Measurements from ENCODE around the gene DDX31.
"Not testable (repeated sequence)": the region's sequence is repeated elsewhere in the genome, so short reads cannot be mapped to it uniquely, and the experiment has no call there.

DDX31 gene

GRCh38 chr9:132669698-132670456 lies at the start of gene DDX31:
Gene DDX31, minus strand, starts transcription at chr9:132669983. Its CDS starts 49 bp downstream, at chr9:132669934.
- DNase-seq (ENCODE audit: low spot score) = peak; percentile 89

GRCh38 chr9:132718381-132718928 lies 48.7 kb upstream of the DDX31 start:
- DNase-seq (ENCODE audit: low spot score) = not testable (repeated sequence)

GRCh38 chr9:132717326-132717945 lies 47.7 kb upstream of the DDX31 start:
- DNase-seq (ENCODE audit: low spot score) = no peak

GRCh38 chr9:132716007-132716406 lies 46.2 kb upstream of the DDX31 start:
- DNase-seq (ENCODE audit: low spot score) = no peak

GRCh38 chr9:132712753-132713152 lies 43.0 kb upstream of the DDX31 start:
- no peak for DNase-seq (ENCODE audit: low spot score)

- no peak for DNase-seq (ENCODE audit: low spot score)
Observed at GRCh38 chr9:132711846-132712245, 42.1 kb upstream of the DDX31 start.

- not testable (repeated sequence) for DNase-seq (ENCODE audit: low spot score)
Observed at GRCh38 chr9:132711152-132711551, 41.4 kb upstream of the DDX31 start.

- no peak for DNase-seq (ENCODE audit: low spot score)
Observed at GRCh38 chr9:132710333-132710732, 40.5 kb upstream of the DDX31 start.

GRCh38 chr9:132708769-132709430 lies 39.1 kb upstream of the DDX31 start:
- DNase-seq (ENCODE audit: low spot score) = no peak

GRCh38 chr9:132708239-132708638 lies 38.5 kb upstream of the DDX31 start:
- no peak for DNase-seq (ENCODE audit: low spot score)

- no peak for DNase-seq (ENCODE audit: low spot score)
Observed at GRCh38 chr9:132703336-132703735, 33.6 kb upstream of the DDX31 start.

GRCh38 chr9:132702254-132702653 lies 32.5 kb upstream of the DDX31 start:
- no peak for DNase-seq (ENCODE audit: low spot score)

GRCh38 chr9:132699956-132700355 lies 30.2 kb upstream of the DDX31 start:
- no peak for DNase-seq (ENCODE audit: low spot score)

- DNase-seq (ENCODE audit: low spot score) = no peak
Observed at GRCh38 chr9:132698989-132699388, 29.2 kb upstream of the DDX31 start.

- no peak for DNase-seq (ENCODE audit: low spot score)
Observed at GRCh38 chr9:132697230-132697629, 27.4 kb upstream of the DDX31 start.

- DNase-seq (ENCODE audit: low spot score) = peak; percentile 5
Observed at GRCh38 chr9:132694144-132694543, 24.4 kb upstream of the DDX31 start.

- DNase-seq (ENCODE audit: low spot score) = no peak
Observed at GRCh38 chr9:132690696-132691095, 20.9 kb upstream of the DDX31 start.

GRCh38 chr9:132683873-132684272 lies 14.1 kb upstream of the DDX31 start:
- no peak for DNase-seq (ENCODE audit: low spot score)

GRCh38 chr9:132681561-132681960 lies 11.8 kb upstream of the DDX31 start:
- DNase-seq (ENCODE audit: low spot score) = no peak

- no peak for DNase-seq (ENCODE audit: low spot score)
Observed at GRCh38 chr9:132679946-132680625, 10.3 kb upstream of the DDX31 start.

GRCh38 chr9:132677976-132678375 lies 8.2 kb upstream of the DDX31 start:
- no peak for DNase-seq (ENCODE audit: low spot score)

- no peak for DNase-seq (ENCODE audit: low spot score)
Observed at GRCh38 chr9:132674485-132674884, 4.7 kb upstream of the DDX31 start.
